Common myeloid progenitor, CD34-positive (primary cell): ENCODE data around the gene LDB2.

ENCODE experiments used
- CTCF ChIA-PET: fragments of 350-600 bp; sonication (Branson Sonifier 250); formaldehyde crosslinking; loops from one replicate; lab custom pipeline; 2021; ENCODE audit warnings: antibody characterized with exemption; lab: Charles Lee
- POLR2A ChIA-PET: fragments of 350-600 bp; sonication (Branson Sonifier 250); formaldehyde crosslinking; loops from one replicate; lab custom pipeline; 2021; ENCODE audit warnings: antibody characterized with exemption; lab: Charles Lee
- DNase-seq, 3 donors: peaks; one replicate each; pipeline versions ENCODE4 v3.0.0 to v3.0.0-alpha.2; 2013
- H3K27ac ChIP-seq, 2 experiments: 1 replicate in 1 of 2; 2 replicates in 1 of 2; pipeline ENCODE4 v1.7.0; 2013; ENCODE audit warnings: inconsistent platforms in 2 of 2, low read length in 2 of 2, mild to moderate bottlenecking in 2 of 2, low read depth in 1 of 2, moderate library complexity in 1 of 2; ENCODE audit not compliant: severe bottlenecking in 2 of 2, insufficient read depth in 1 of 2, poor library complexity in 1 of 2
- H3K27me3 ChIP-seq, 5 experiments: replicated peaks in 2 of 5; 1 replicate in 3 of 5; 2 replicates in 2 of 5; pipeline versions ENCODE4 v1.6.1 to v1.7.0; 2013; ENCODE audit warnings: low read length in 4 of 5, mild to moderate bottlenecking in 2 of 5, moderate library complexity in 2 of 5, inconsistent platforms in 1 of 5; ENCODE audit not compliant: insufficient read depth in 5 of 5, control insufficient read depth in 4 of 5
- H3K36me3 ChIP-seq, 4 experiments: 1 replicate in 2 of 4; 2 replicates in 2 of 4; pipeline versions ENCODE4 v1.6.1 to v1.7.0; 2013; ENCODE audit warnings: low read length in 3 of 4, control low read depth in 1 of 4, mild to moderate bottlenecking in 1 of 4; ENCODE audit not compliant: control insufficient read depth in 4 of 4, insufficient read depth in 4 of 4
- H3K4me1 ChIP-seq, 4 experiments: 1 replicate in 3 of 4; 2 replicates in 1 of 4; pipeline versions ENCODE4 v1.6.1 to v1.7.1; 2013; ENCODE audit warnings: low read length in 3 of 4, mild to moderate bottlenecking in 3 of 4, control low read depth in 1 of 4, inconsistent platforms in 1 of 4, moderate library complexity in 1 of 4; ENCODE audit not compliant: control insufficient read depth in 4 of 4, insufficient read depth in 4 of 4; ENCODE audit errors: control extremely low read depth in 1 of 4
- H3K4me3 ChIP-seq, 7 experiments: 1 replicate in 4 of 7; 2 replicates in 3 of 7; pipeline versions ENCODE4 v1.5.1 to v1.7.0; 2013; ENCODE audit warnings: mild to moderate bottlenecking in 7 of 7, low read length in 6 of 7, moderate library complexity in 6 of 7, inconsistent platforms in 2 of 7, low read depth in 2 of 7, control low read depth in 1 of 7; ENCODE audit not compliant: insufficient read depth in 4 of 7, control insufficient read depth in 1 of 7; ENCODE audit errors: extremely low read depth in 1 of 7
- H3K9me3 ChIP-seq, 5 experiments: 1 replicate in 4 of 5; 2 replicates in 1 of 5; pipeline versions ENCODE4 v1.6.1 to v1.7.1; 2013; ENCODE audit warnings: low read length in 4 of 5, mild to moderate bottlenecking in 2 of 5, inconsistent platforms in 1 of 5, low read depth in 1 of 5, moderate library complexity in 1 of 5; ENCODE audit not compliant: control insufficient read depth in 4 of 5, insufficient read depth in 2 of 5; ENCODE audit errors: control extremely low read depth in 1 of 5
- WGBS: methylation state at CpG from one replicate; pipeline ENCODE4 v1.1.5; 2013; ENCODE audit not compliant: insufficient coverage; 5-methylcytosine and 5-hydroxymethylcytosine counted together

LDB2 gene

DNA sequence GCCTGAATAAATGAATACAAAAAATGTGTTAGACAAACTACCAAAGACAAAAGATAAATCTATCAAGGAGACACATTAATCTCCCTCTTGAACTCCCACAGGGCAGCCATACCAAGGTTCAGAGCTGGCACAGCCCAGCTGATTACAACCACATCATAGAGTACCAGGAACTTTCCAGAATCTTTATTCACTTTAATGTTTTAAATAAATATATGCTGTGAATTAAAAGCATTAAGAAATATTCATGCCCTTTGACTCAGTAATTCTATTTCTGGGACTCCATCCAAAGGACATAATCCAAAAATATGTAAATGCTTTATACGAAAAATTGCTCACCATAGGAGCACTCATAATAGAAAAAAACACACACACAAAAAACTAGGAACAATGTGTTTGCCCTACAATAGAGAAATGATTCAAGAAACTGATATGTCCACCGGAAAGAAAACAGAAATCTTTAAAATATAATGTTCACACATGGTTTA lies 126.0 kb downstream of the LDB2 start:
- Histone ChIP-seq H3K27me3 (peaks cover 0 to 2% (median 0%) of the 10 kb centered on the region in 5 experiments), H3K36me3 (no peaks in the 10 kb centered on the region), H3K4me3 (no peak overlapping the region), H3K9me3 (no peaks in the 10 kb centered on the region), H3K27ac (no peak overlapping the region), H3K4me1 (no peaks in the 10 kb centered on the region)
- DNase-seq = no peak
- WGBS = no CpG with 5 or more reads among the region's 2 CpGs
- ChIA-PET CTCF (no interaction called here), POLR2A (no interaction called here)

DNA sequence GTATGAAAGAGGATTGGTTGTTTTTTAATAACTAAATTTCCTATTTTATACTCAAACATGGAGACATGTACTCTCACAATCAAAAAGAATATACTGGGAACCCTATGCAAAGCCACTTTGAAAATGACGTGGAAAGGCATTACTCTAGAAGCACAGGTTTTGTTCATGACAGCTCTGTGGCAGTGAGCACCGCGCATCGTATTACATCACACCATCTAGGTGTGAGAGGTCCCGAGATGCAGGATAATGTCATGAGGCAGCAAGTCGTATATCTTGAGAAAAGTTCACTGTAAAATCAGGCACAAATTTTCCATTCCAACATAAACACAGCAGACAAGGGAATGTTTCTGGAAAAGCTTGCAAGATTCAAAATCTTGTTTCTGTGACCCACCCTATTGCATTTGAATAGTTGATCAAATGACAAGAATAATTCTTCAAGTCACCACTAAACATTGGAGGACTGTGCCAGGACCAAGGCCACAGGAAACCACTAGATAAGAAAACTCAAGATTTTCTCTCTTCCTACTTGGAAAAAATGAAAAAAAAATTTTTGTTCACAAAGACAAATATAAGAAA lies 127.6 kb downstream of the LDB2 start:
- H3K27me3 ChIP-seq = peaks cover 0 to 2% (median 0%) of the 10 kb centered on the region in 5 experiments
- ChIA-PET CTCF (interaction anchor here (1.7 kb wide), 1 partner anchor 23 kb away, joined by 3 read pairs; no protein-coding TSS in a partner anchor), POLR2A (no interaction called here)
- no peaks in the 10 kb centered on the region for H3K9me3 ChIP-seq
- H3K4me1 ChIP-seq = no peaks in the 10 kb centered on the region
- H3K4me3 ChIP-seq = no peak overlapping the region
- no peak overlapping the region for H3K27ac ChIP-seq
- 97% methylated on average over 6 of the region's 6 CpGs for WGBS
- DNase-seq = no peak
- H3K36me3 ChIP-seq = no peaks in the 10 kb centered on the region

DNA sequence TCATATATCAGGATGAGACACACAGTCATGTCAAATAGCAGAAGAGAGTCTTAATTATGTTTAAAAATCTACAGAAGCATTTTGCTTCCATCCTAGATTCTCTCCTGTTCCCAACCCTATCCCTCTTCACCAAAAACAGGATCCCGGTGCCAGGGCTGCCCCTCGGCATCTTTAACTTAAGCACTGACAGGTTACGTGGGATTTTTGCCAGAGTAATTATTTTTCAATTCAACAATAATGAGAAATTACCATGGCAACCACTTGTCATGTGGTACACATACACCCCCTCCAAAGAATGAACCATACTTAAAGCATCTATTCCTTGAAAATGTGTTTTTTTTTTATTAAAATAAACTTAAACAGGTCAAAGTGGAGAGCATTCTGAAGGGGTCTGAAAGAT lies 130.6 kb downstream of the LDB2 start:
- Histone ChIP-seq H3K4me1 (no peaks in the 10 kb centered on the region), H3K4me3 (no peak overlapping the region), H3K9me3 (no peaks in the 10 kb centered on the region), H3K27ac (no peak overlapping the region), H3K27me3 (peaks cover 0 to 2% (median 0%) of the 10 kb centered on the region in 5 experiments), H3K36me3 (no peaks in the 10 kb centered on the region)
- no peak for DNase-seq
- POLR2A ChIA-PET = no interaction called here
- CTCF ChIA-PET = interaction anchor here (1.8 kb wide), 1 partner anchor 10 kb away, joined by 4 read pairs; no protein-coding TSS in a partner anchor
- 100% methylated on average over 1 of the region's 3 CpGs for WGBS

DNA sequence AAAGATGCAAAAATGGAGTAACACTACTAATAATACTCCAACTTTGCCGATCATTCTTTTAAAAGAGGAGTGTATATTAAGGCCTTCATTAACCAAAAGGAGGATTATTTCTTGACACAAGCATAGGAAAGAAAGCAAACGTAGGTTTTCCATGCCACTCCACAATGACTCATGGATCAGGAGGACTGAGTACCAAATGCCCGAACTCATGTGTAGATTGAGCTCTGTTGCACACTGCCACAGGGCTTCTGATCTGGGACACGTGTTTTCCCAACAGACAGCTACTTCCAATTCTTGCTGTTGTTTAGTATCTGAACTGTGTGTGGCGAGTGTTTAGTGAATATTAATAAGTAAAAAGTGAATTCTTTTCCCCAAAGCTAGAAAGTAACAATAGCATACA lies 131.2 kb downstream of the LDB2 start:
- DNase-seq = no peak
- Histone ChIP-seq H3K9me3 (no peaks in the 10 kb centered on the region), H3K27ac (no peak overlapping the region), H3K4me1 (no peaks in the 10 kb centered on the region), H3K36me3 (no peaks in the 10 kb centered on the region), H3K4me3 (no peak overlapping the region), H3K27me3 (peaks cover 0 to 2% (median 0%) of the 10 kb centered on the region in 5 experiments)
- ChIA-PET POLR2A (no interaction called here), CTCF (interaction anchor here (1.8 kb wide), 1 partner anchor 11 kb away, joined by 4 read pairs; no protein-coding TSS in a partner anchor)
- 100% methylated on average over 1 of the region's 5 CpGs for WGBS

DNA sequence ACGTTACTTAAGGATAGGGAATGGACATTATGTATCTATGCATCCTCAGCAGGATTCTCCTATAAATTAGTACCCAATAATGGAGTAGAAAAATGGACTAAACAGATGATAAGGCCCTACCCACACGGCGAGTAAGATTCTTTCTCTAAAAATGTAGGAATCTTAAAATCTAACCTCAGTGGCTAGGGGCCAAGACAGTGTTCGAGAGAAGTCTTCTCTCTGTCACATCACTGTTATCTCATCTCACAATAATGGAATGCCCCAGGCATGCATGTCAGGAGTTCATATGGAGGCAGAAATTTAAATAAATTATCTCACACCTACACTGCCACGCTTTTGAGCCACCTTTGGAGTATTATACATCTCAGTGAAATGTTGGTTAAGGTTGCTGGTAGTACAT lies 132.9 kb downstream of the LDB2 start:
- H3K27me3 ChIP-seq = no peaks in the 10 kb centered on the region
- H3K27ac ChIP-seq = no peak overlapping the region
- H3K9me3 ChIP-seq = no peaks in the 10 kb centered on the region

DNA sequence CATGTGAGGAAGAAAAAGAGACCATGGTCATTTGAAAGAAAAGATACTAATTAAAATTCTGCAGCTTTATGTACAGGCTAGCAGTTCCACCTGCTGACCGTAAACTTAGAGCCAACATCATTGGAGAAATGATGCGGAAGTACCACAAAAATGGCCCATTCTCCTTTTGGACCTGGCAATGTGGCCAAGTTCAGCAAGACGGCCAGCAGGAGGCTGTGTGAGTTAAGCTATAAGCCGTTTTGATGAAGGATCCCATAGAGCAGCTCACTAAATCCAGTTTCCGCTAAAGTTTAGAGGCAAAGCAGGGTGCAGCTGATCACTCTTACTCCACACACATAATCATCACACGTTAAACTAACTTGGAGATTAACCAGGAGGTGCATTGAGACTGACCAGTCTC lies 133.8 kb downstream of the LDB2 start:
- peaks cover 0 to 3% (median 0%) of the 10 kb centered on the region in 5 experiments for H3K27me3 ChIP-seq
- no peaks in the 10 kb centered on the region for H3K36me3 ChIP-seq
- no peak for DNase-seq
- ChIA-PET POLR2A (no interaction called here), CTCF (no interaction called here)
- H3K27ac ChIP-seq = no peak overlapping the region
- H3K4me3 ChIP-seq = no peak overlapping the region
- H3K4me1 ChIP-seq = no peaks in the 10 kb centered on the region
- 92% methylated on average over 6 of the region's 6 CpGs for WGBS
- H3K9me3 ChIP-seq = no peaks in the 10 kb centered on the region

More for the DNA sequence above, 132.9 kb downstream of the LDB2 start:
- POLR2A ChIA-PET = no interaction called here
- Histone ChIP-seq H3K4me1 (no peaks in the 10 kb centered on the region), H3K4me3 (no peak overlapping the region), H3K36me3 (no peaks in the 10 kb centered on the region)
- CTCF ChIA-PET = no interaction called here
- WGBS = 100% methylated on average over 2 of the region's 5 CpGs
- DNase-seq = no peak

DNA sequence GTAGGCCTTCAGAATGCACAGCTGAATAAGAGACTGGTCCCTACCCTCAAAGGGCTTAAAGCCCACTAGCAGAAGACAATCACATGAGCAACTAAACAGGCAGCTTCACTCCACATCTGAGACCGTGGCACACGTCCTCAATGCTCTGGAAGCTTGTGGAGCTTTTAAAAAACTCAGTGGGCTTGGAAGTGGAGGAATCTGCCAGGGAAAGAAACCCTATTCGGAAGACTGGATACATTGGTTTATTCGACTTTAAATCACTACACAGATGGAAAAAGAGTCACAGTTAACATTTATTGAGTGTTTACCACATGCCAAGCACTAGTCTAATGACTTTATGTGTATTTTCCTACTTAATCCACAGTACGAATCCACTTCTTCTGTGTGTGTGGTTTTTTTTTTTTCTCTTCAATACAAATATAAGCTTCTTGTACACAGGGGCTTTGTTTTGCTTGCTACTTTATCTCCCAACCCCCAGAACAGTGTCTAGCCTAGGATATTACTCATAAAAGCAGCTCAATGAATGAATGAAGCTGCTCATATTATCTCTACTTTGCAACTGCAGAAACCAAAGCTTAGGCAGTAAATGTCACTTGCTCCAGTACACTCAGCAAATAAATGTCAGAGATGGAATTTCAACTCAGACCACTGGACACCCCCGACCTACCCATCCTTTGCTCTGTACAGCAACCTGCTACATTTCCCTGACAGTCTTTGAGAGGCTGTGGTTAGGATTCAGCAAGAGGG lies 137.7 kb downstream of the LDB2 start:
- 100% methylated on average over 3 of the region's 6 CpGs for WGBS
- H3K36me3 ChIP-seq = no peaks in the 10 kb centered on the region

More for the DNA sequence above, 137.7 kb downstream of the LDB2 start:
- CTCF ChIA-PET = no interaction called here
- no peak overlapping the region for H3K4me3 ChIP-seq
- H3K9me3 ChIP-seq = no peaks in the 10 kb centered on the region
- no peak overlapping the region for H3K27ac ChIP-seq
- no peak for DNase-seq
- no peaks in the 10 kb centered on the region for H3K4me1 ChIP-seq
- peaks cover 0 to 3% (median 0%) of the 10 kb centered on the region in 5 experiments for H3K27me3 ChIP-seq
- POLR2A ChIA-PET = no interaction called here
